LHCN-M2 (cell line): Measurements from ENCODE around the gene TP63. TPM values are rescaled to one million over a fixed set of nuclear protein-coding genes. Genes with fewer than 3 reads are reported as not detected.
"Not testable (repeated sequence)": the region's sequence is repeated elsewhere in the genome, so short reads cannot be mapped to it uniquely, and the experiment has no call there.

Experiments used
- DNase-seq: peaks from one replicate; pipeline ENCODE4 v3.0.0-alpha.2; 2012; ENCODE audit warnings: low read depth
- polyA plus RNA-seq: library from polyadenylated mRNA; unstranded; fragments of >200 nt; gene quantifications from one replicate; pipeline ENCODE4 v1.2.1, GENCODE V29; 2012; ENCODE audit warnings: missing spikeins
- total RNA-seq: library from RNA; depleted of rRNA; stranded (reverse); fragments of >200 nt; gene quantifications from 2 replicates; pipeline ENCODE4 v1.2.3, GENCODE V29; 2014; rRNA removed

The TP63 gene
- 0.06 and 0.34 TPM in 2 replicates for total RNA-seq
- 0.07 TPM for polyA plus RNA-seq

GRCh38 chr3:189631373-189631408 is at the start of gene TP63:
Gene TP63 (plus strand): TSS chr3:189631389. CDS start chr3:189631516, 127 bp downstream.
- no peak for DNase-seq

GRCh38 chr3:189582179-189582578 is 49.0 kb upstream of the TP63 start:
- DNase-seq, result no peak

GRCh38 chr3:189584645-189585044 is 46.5 kb upstream of the TP63 start:
- no peak for DNase-seq

GRCh38 chr3:189586941-189587663 is 44.1 kb upstream of the TP63 start:
- DNase-seq, result no peak

- peak; percentile 38 for DNase-seq
These were observed 43.5 kb upstream of the TP63 start for GRCh38 chr3:189587664-189588040.

- no peak for DNase-seq
These were observed 43.1 kb upstream of the TP63 start for GRCh38 chr3:189588070-189588469.

GRCh38 chr3:189588475-189589178 is 42.6 kb upstream of the TP63 start:
- peak; percentile 92 for DNase-seq

GRCh38 chr3:189589179-189589569 is 42.0 kb upstream of the TP63 start:
- no peak for DNase-seq

- DNase-seq, result no peak
These were observed 41.0 kb upstream of the TP63 start for GRCh38 chr3:189590223-189590622.

- peak; percentile 3 for DNase-seq
These were observed 37.6 kb upstream of the TP63 start for GRCh38 chr3:189593581-189593980.

GRCh38 chr3:189596078-189596979 is 34.9 kb upstream of the TP63 start:
- not testable (repeated sequence) for DNase-seq

GRCh38 chr3:189597918-189598317 is 33.3 kb upstream of the TP63 start:
- no peak for DNase-seq

- DNase-seq, result no peak
These were observed 32.5 kb upstream of the TP63 start for GRCh38 chr3:189598530-189599225.

- DNase-seq, result no peak
These were observed 28.7 kb upstream of the TP63 start for GRCh38 chr3:189602471-189602870.

- DNase-seq, result no peak
These were observed 25.5 kb upstream of the TP63 start for GRCh38 chr3:189605717-189606116.

- no peak for DNase-seq
These were observed 24.4 kb upstream of the TP63 start for GRCh38 chr3:189606774-189607173.

GRCh38 chr3:189612641-189613040 is 18.5 kb upstream of the TP63 start:
- not testable (repeated sequence) for DNase-seq

GRCh38 chr3:189613122-189613521 is 18.1 kb upstream of the TP63 start:
- no peak for DNase-seq

GRCh38 chr3:189621948-189622603 is 9.1 kb upstream of the TP63 start:
- DNase-seq, result peak; percentile 17

- DNase-seq, result peak; percentile 60
These were observed 8.6 kb upstream of the TP63 start for GRCh38 chr3:189622629-189623028.

- no peak for DNase-seq
These were observed 7.1 kb upstream of the TP63 start for GRCh38 chr3:189624130-189624529.

- DNase-seq, result no peak
These were observed 6.1 kb upstream of the TP63 start for GRCh38 chr3:189625071-189625470.
